Caco-2 (cell line): ENCODE data around the gene ARPC2. TPM values are rescaled to one million over a fixed set of nuclear protein-coding genes. Genes with fewer than 3 reads are reported as not detected.

Source experiments
- BruUV-seq: library from RNA; stranded (reverse); fragments of 400-500 nt; replicated peaks from 2 replicates; lab custom pipeline; 2021; lab: Mats Ljungman, UMichigan
- CTCF ChIA-PET: fragments of 300-600 bp; sonication (Branson Sonifier 250); formaldehyde crosslinking; loops from one replicate; lab custom pipeline; 2022; ENCODE audit warnings: antibody characterized with exemption; lab: Charles Lee
- POLR2A ChIA-PET: fragments of 300-600 bp; sonication (Branson Sonifier 250); formaldehyde crosslinking; loops from one replicate; lab custom pipeline; 2022; ENCODE audit warnings: antibody characterized with exemption; lab: Charles Lee
- DNase-seq, 2 experiments: peaks; one replicate each; pipeline versions ENCODE4 v3.0.0 to v3.0.0-alpha.2; 2020 to 2022
- H3K27me3 ChIP-seq: replicated peaks from 2 replicates; pipeline ENCODE4 v1.6.0; 2011; ENCODE audit warnings: low read length; ENCODE audit not compliant: control insufficient read depth, insufficient read depth
- H3K36me3 ChIP-seq: 2 replicates; pipeline ENCODE4 v1.5.1; 2011; ENCODE audit warnings: low read length; ENCODE audit not compliant: control insufficient read depth, insufficient read depth
- H3K4me1 ChIP-seq: fragments of 250-450 bp; sonication (Bioruptor Pico); 2 replicates; pipeline ENCODE4 v1.5.1; 2020; ENCODE audit warnings: mild to moderate bottlenecking
- H3K4me3 ChIP-seq: 2 replicates; pipeline ENCODE4 v1.5.1; 2011; ENCODE audit warnings: low read depth, mild to moderate bottlenecking, control low read depth, low read length
- H3K9me3 ChIP-seq: fragments of 250-450 bp; sonication (Bioruptor Pico); 2 replicates; pipeline ENCODE4 v1.5.1; 2020; ENCODE audit warnings: mild to moderate bottlenecking, moderate library complexity
- H3K27ac Mint-ChIP-seq: one replicate; pipeline ENCODE4 v1.8.0; 2022; ENCODE audit warnings: mixed read lengths; ENCODE audit not compliant: unreplicated experiment
- H3K27me3 Mint-ChIP-seq: one replicate; pipeline ENCODE4 v1.8.0; 2022; ENCODE audit warnings: mixed read lengths; ENCODE audit not compliant: insufficient read depth, unreplicated experiment
- H3K36me3 Mint-ChIP-seq: one replicate; pipeline ENCODE4 v1.8.0; 2022; ENCODE audit warnings: mild to moderate bottlenecking, mixed read lengths; ENCODE audit not compliant: insufficient read depth, unreplicated experiment
- H3K4me1 Mint-ChIP-seq: one replicate; pipeline ENCODE4 v1.8.0; 2022; ENCODE audit warnings: low read depth, mixed read lengths; ENCODE audit not compliant: unreplicated experiment
- H3K4me3 Mint-ChIP-seq: one replicate; pipeline ENCODE4 v1.8.0; 2022; ENCODE audit warnings: mild to moderate bottlenecking, moderate library complexity, mixed read lengths; ENCODE audit not compliant: unreplicated experiment
- H3K9me3 Mint-ChIP-seq: one replicate; pipeline ENCODE4 v1.8.0; 2022; ENCODE audit warnings: mixed read lengths; ENCODE audit not compliant: unreplicated experiment
- CTCF ChIP-seq, 2 experiments: fragments of 200-600 bp in 1 of 2; IDR thresholded peaks; 1 replicate in 1 of 2; 2 replicates in 1 of 2; pipeline versions ENCODE4 v1.5.1 to v1.8.0; 2011 to 2022; ENCODE audit warnings: antibody characterized with exemption in 1 of 2, control low read depth in 1 of 2, inconsistent platforms in 1 of 2, low read depth in 1 of 2, low read length in 1 of 2, mild to moderate bottlenecking in 1 of 2, moderate library complexity in 1 of 2; ENCODE audit not compliant: insufficient read depth in 1 of 2, severe bottlenecking in 1 of 2, unreplicated experiment in 1 of 2
- intact Hi-C: fragments of 100-400 bp; cut with micrococcal nuclease; formaldehyde crosslinking; loops from one replicate; pipeline ENCODE4 v1.10.0; 2022; ENCODE audit not compliant: unreplicated experiment
- total RNA-seq: library from RNA; stranded (reverse); gene quantifications from 2 replicates; pipeline ENCODE4 v1.2.3, GENCODE V29; 2022

The ARPC2 gene
- total RNA-seq, 1 experiment from 2014 or later, result 284 TPM

GRCh38 chr2:218223046-218223445, 6.1 kb downstream of the ARPC2 start:
- H3K9me3 ChIP-seq, result no peaks in the 10 kb centered on the region
- H3K4me1 ChIP-seq, result peaks cover 29% of the 10 kb centered on the region
- peaks cover 27% of the 10 kb centered on the region for H3K4me1 Mint-ChIP-seq
- no peak for DNase-seq
- no peaks in the 10 kb centered on the region for H3K9me3 Mint-ChIP-seq
- TF ChIP-seq CTCF (IDR thresholded peaks at IDR 0.05; ENCODE audit: insufficient read depth in 1 of 2, low read depth in 1 of 2, low read length in 1 of 2, severe bottlenecking in 1 of 2, unreplicated experiment in 1 of 2), result no peak
- peaks cover 76% of the 10 kb centered on the region for H3K36me3 Mint-ChIP-seq
- no peak overlapping the region for H3K4me3 ChIP-seq
- H3K27me3 ChIP-seq, result no peaks in the 10 kb centered on the region
- ChIA-PET CTCF (no interaction called here), POLR2A (no interaction called here)
- no TSS peak for BruUV-seq
- H3K4me3 Mint-ChIP-seq, result no peak overlapping the region
- intact Hi-C loops, result no loop called here
- H3K36me3 ChIP-seq, result 0 out of 2 replicates have a peak, but pooled peaks cover 2% of the 10 kb centered on the region
- no peak overlapping the region for H3K27ac Mint-ChIP-seq
- no peaks in the 10 kb centered on the region for H3K27me3 Mint-ChIP-seq

DNA sequence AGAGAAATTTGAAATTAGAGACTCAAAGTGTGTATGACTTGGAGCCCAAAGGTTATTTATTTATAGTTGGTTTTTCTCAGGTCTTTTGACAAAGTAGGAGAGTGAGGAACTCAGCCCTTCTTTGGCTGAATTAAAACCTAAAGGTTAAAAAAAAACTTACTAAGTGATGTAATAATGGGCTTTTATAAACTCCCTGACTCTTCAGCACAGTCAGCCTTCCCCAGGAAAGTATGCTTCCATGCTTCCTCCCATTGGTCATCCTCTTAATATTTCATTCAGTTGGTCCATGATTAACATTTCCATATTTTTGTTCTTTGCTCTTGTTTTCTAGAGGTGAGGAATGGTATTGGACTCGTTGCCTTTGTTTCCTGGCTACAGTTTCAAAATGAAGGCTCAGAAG, 7.2 kb downstream of the ARPC2 start:
- Mint-ChIP-seq H3K36me3 (peaks cover 80% of the 10 kb centered on the region), H3K4me1 (peaks cover 19% of the 10 kb centered on the region), H3K4me3 (no peak overlapping the region), H3K27me3 (no peaks in the 10 kb centered on the region), H3K9me3 (no peaks in the 10 kb centered on the region), H3K27ac (no peak overlapping the region)
- H3K9me3 ChIP-seq, result no peaks in the 10 kb centered on the region
- POLR2A ChIA-PET, result no interaction called here
- BruUV-seq, result no TSS peak
- intact Hi-C loops, result no loop called here
- no peaks in the 10 kb centered on the region for H3K27me3 ChIP-seq
- peaks cover 27% of the 10 kb centered on the region for H3K4me1 ChIP-seq
- no peak for TF ChIP-seq CTCF (IDR thresholded peaks at IDR 0.05; ENCODE audit: insufficient read depth in 1 of 2, low read depth in 1 of 2, low read length in 1 of 2, severe bottlenecking in 1 of 2, unreplicated experiment in 1 of 2)
- no peak for DNase-seq
- CTCF ChIA-PET, result no interaction called here
- H3K36me3 ChIP-seq, result 0 out of 2 replicates have a peak, but pooled peaks cover 2% of the 10 kb centered on the region
- no peak overlapping the region for H3K4me3 ChIP-seq

GRCh38 chr2:218226903-218227302, 9.9 kb downstream of the ARPC2 start:
- Mint-ChIP-seq H3K4me1 (peaks cover 18% of the 10 kb centered on the region), H3K27ac (no peak overlapping the region), H3K27me3 (no peaks in the 10 kb centered on the region), H3K4me3 (no peak overlapping the region), H3K36me3 (peaks cover 85% of the 10 kb centered on the region), H3K9me3 (no peaks in the 10 kb centered on the region)
- no TSS peak for BruUV-seq
- ChIA-PET POLR2A (interaction anchor here (0.6 kb wide), 2 partner anchors 37 to 327 kb away, joined by 3 to 8 read pairs; no protein-coding TSS in a partner anchor), CTCF (interaction anchor here (0.7 to 1.2 kb wide), 2 partner anchors 8 to 1119 kb away, joined by 3 to 4 read pairs; no protein-coding TSS in a partner anchor)
- no peak for DNase-seq
- no peak for TF ChIP-seq CTCF (IDR thresholded peaks at IDR 0.05; ENCODE audit: insufficient read depth in 1 of 2, low read depth in 1 of 2, low read length in 1 of 2, severe bottlenecking in 1 of 2, unreplicated experiment in 1 of 2)
- Histone ChIP-seq H3K4me1 (peaks cover 36% of the 10 kb centered on the region), H3K4me3 (no peak overlapping the region), H3K9me3 (no peaks in the 10 kb centered on the region), H3K27me3 (no peaks in the 10 kb centered on the region), H3K36me3 (no peaks in the 10 kb centered on the region)
- intact Hi-C loops, result no loop called here
